ENCODE data around the gene MAT2A. TPM values are rescaled to one million over a fixed set of nuclear protein-coding genes. Genes with fewer than 3 reads are reported as not detected.

MAT2A gene
- total RNA-seq, 2 donors from 2014 or later: 103 to 134 TPM

- Histone ChIP-seq H3K9me3 (no peaks in the 10 kb centered on the region), H3K4me1 (replicated peaks) (peaks cover 21% of the 10 kb centered on the region), H3K36me3 (no peaks in the 10 kb centered on the region), H3K27me3 (replicated peaks; ENCODE audit: insufficient read depth) (no peaks in the 10 kb centered on the region), H3K27ac (peak overlapping the region; percentile 62 to 75), H3K4me3 (no peak overlapping the region)
- DNase-seq (ENCODE audit: low spot score): peak; percentile 62
- TF ChIP-seq POLR2A (IDR thresholded peaks at IDR 0.05): no peak
- no peak for TF ChIP-seq CTCF (IDR thresholded peaks at IDR 0.05)
- WGBS: 5% methylated on average over 8 of the region's 8 CpGs
- intact Hi-C loops (cut with DNase I): no loop called here
These were observed 14.5 kb upstream of the MAT2A start for GRCh38 chr2:85524336-85524908.

GRCh38 chr2:85525029-85525428 lies 13.9 kb upstream of the MAT2A start:
- Histone ChIP-seq H3K4me3 (no peak overlapping the region), H3K9me3 (no peaks in the 10 kb centered on the region), H3K27me3 (replicated peaks; ENCODE audit: insufficient read depth) (no peaks in the 10 kb centered on the region), H3K27ac (peak overlapping the region; percentile 62 to 75), H3K36me3 (no peaks in the 10 kb centered on the region), H3K4me1 (replicated peaks) (peaks cover 21% of the 10 kb centered on the region)
- DNase-seq (ENCODE audit: low spot score): no peak
- 17% methylated on average over 5 of the region's 5 CpGs for WGBS
- TF ChIP-seq CTCF (IDR thresholded peaks at IDR 0.05) (no peak), POLR2A (IDR thresholded peaks at IDR 0.05) (no peak), POLR2AphosphoS5 (IDR thresholded peaks at IDR 0.05) (no peak)
- intact Hi-C loops (cut with DNase I): no loop called here

GRCh38 chr2:85525567-85525966 lies 13.4 kb upstream of the MAT2A start:
- 77% methylated on average over 4 of the region's 4 CpGs for WGBS
- no peak overlapping the region for H3K4me3 ChIP-seq
- H3K27me3 ChIP-seq (replicated peaks; ENCODE audit: insufficient read depth): no peaks in the 10 kb centered on the region
- H3K27ac ChIP-seq: peak overlapping the region in 1 of 2 donors; percentile 62
- no peaks in the 10 kb centered on the region for H3K36me3 ChIP-seq
- DNase-seq (ENCODE audit: low spot score): no peak
- H3K4me1 ChIP-seq (replicated peaks): peaks cover 21% of the 10 kb centered on the region
- TF ChIP-seq POLR2AphosphoS5 (IDR thresholded peaks at IDR 0.05): no peak
- intact Hi-C loops (cut with DNase I): no loop called here
- H3K9me3 ChIP-seq: no peaks in the 10 kb centered on the region

GRCh38 chr2:85527787-85528186 lies 11.2 kb upstream of the MAT2A start:
- intact Hi-C loops (cut with DNase I): no loop called here
- H3K36me3 ChIP-seq: no peaks in the 10 kb centered on the region
- H3K27ac ChIP-seq: no peak overlapping the region
- TF ChIP-seq POLR2A (IDR thresholded peaks at IDR 0.05): no peak
- no peak for TF ChIP-seq CTCF (IDR thresholded peaks at IDR 0.05)
- TF ChIP-seq POLR2AphosphoS5 (IDR thresholded peaks at IDR 0.05): no peak
- no peaks in the 10 kb centered on the region for H3K9me3 ChIP-seq
- H3K27me3 ChIP-seq (replicated peaks; ENCODE audit: insufficient read depth): no peaks in the 10 kb centered on the region
- DNase-seq (ENCODE audit: low spot score): no peak
- no peak overlapping the region for H3K4me3 ChIP-seq
- H3K4me1 ChIP-seq (replicated peaks): peaks cover 21% of the 10 kb centered on the region

- H3K4me3 ChIP-seq: no peak overlapping the region
- H3K36me3 ChIP-seq: no peaks in the 10 kb centered on the region
- no peak for DNase-seq (ENCODE audit: low spot score)
- no peaks in the 10 kb centered on the region for H3K9me3 ChIP-seq
- WGBS: 92% methylated on average over 2 of the region's 2 CpGs
- no peaks in the 10 kb centered on the region for H3K27me3 ChIP-seq (replicated peaks; ENCODE audit: insufficient read depth)
- intact Hi-C loops (cut with DNase I): no loop called here
- no peak overlapping the region for H3K27ac ChIP-seq
- peaks cover 18% of the 10 kb centered on the region for H3K4me1 ChIP-seq (replicated peaks)
- no peak for TF ChIP-seq CTCF (IDR thresholded peaks at IDR 0.05)
- no peak for TF ChIP-seq POLR2A (IDR thresholded peaks at IDR 0.05)
- no peak for TF ChIP-seq POLR2AphosphoS5 (IDR thresholded peaks at IDR 0.05)
These were observed 10.6 kb upstream of the MAT2A start for GRCh38 chr2:85528355-85528754.
